ENCODE measurements around the gene CLDN18.

The CLDN18 gene

GRCh38 chr3:138027821-138028220 lies 17.9 kb downstream of the CLDN18 start:
- no peak for ATAC-seq
- DNase-seq = no peak

- ATAC-seq (no peak), DNase-seq (no peak)
Measured at GRCh38 chr3:138030734-138031280, 20.8 kb downstream of the CLDN18 start.

GRCh38 chr3:138031536-138031935 lies 21.6 kb downstream of the CLDN18 start:
- DNase-seq (no peak), ATAC-seq (no peak)

GRCh38 chr3:138032567-138032966 lies 22.6 kb downstream of the CLDN18 start:
- no peak for DNase-seq
- no peak for ATAC-seq

- no peak for ATAC-seq
Measured at GRCh38 chr3:138033202-138033691, 23.3 kb downstream of the CLDN18 start.

GRCh38 chr3:138034918-138035317 lies 25.0 kb downstream of the CLDN18 start:
- no peak for DNase-seq
- no peak for ATAC-seq

More at GRCh38 chr3:138033202-138033691, 23.3 kb downstream of the CLDN18 start:
- no peak for DNase-seq

GRCh38 chr3:138036572-138036971 lies 26.6 kb downstream of the CLDN18 start:
- ATAC-seq = no peak
- no peak for DNase-seq

- no peak for ATAC-seq
Measured at GRCh38 chr3:138038725-138039462, 28.9 kb downstream of the CLDN18 start.

GRCh38 chr3:138042043-138042442 lies 32.1 kb downstream of the CLDN18 start:
- DNase-seq (no peak), ATAC-seq (no peak)

More at GRCh38 chr3:138038725-138039462, 28.9 kb downstream of the CLDN18 start:
- no peak for DNase-seq

GRCh38 chr3:138043266-138044029 lies 33.5 kb downstream of the CLDN18 start:
- ATAC-seq = no peak
- no peak for DNase-seq

- ATAC-seq (no peak), DNase-seq (no peak)
Measured at GRCh38 chr3:138046085-138046484, 36.1 kb downstream of the CLDN18 start.

GRCh38 chr3:138046955-138047354 lies 37.0 kb downstream of the CLDN18 start:
- ATAC-seq = peak; percentile 23
- no peak for DNase-seq

GRCh38 chr3:138047596-138048158 lies 37.7 kb downstream of the CLDN18 start:
- ATAC-seq (no peak), DNase-seq (no peak)

- DNase-seq = no peak
Measured at GRCh38 chr3:138049157-138049919, 39.4 kb downstream of the CLDN18 start.

GRCh38 chr3:138051947-138052802 lies 42.2 kb downstream of the CLDN18 start:
- ATAC-seq (no peak), DNase-seq (peak; percentile 18)

More at GRCh38 chr3:138049157-138049919, 39.4 kb downstream of the CLDN18 start:
- no peak for ATAC-seq

- ATAC-seq (no peak), DNase-seq (no peak)
Measured at GRCh38 chr3:138054057-138054456, 44.1 kb downstream of the CLDN18 start.

- no peak for ATAC-seq
Measured at GRCh38 chr3:138057384-138057783, 47.4 kb downstream of the CLDN18 start.

GRCh38 chr3:138059261-138059660 lies 49.3 kb downstream of the CLDN18 start:
- no peak for ATAC-seq
- DNase-seq = no peak

More at GRCh38 chr3:138057384-138057783, 47.4 kb downstream of the CLDN18 start:
- no peak for DNase-seq

- DNase-seq (no peak), ATAC-seq (no peak)
Measured at GRCh38 chr3:138060792-138061191, 50.8 kb downstream of the CLDN18 start.

- ATAC-seq = no peak
- no peak for DNase-seq
Measured at GRCh38 chr3:138062037-138062436, 52.1 kb downstream of the CLDN18 start.

- no peak for ATAC-seq
- DNase-seq = no peak
Measured at GRCh38 chr3:138062626-138063025, 52.7 kb downstream of the CLDN18 start.

All from stimulated activated naive CD8-positive, alpha-beta T cell treated with anti-CD3 and anti-CD28 coated beads, Interleukin-15, Interleukin-2, amounts not matched to agents 100 U/mL and 50 U/mL, for 24 hours (primary cell).